Glutamatergic neuron (in vitro differentiated cells): ENCODE measurements around the gene APOBR. TPM values are rescaled to one million over a fixed set of nuclear protein-coding genes. Genes with fewer than 3 reads are reported as not detected.
"Not testable (repeated sequence)": the region's sequence is repeated elsewhere in the genome, so short reads cannot be mapped to it uniquely, and the experiment has no call there.

Source experiments
- DNase-seq: peaks from one replicate; pipeline ENCODE4 v3.0.0; 2022
- H3K27ac Mint-ChIP-seq: one replicate; pipeline ENCODE4 v1.8.0; 2020; ENCODE audit warnings: mild to moderate bottlenecking, mixed read lengths, inconsistent platforms; ENCODE audit not compliant: unreplicated experiment
- H3K27me3 Mint-ChIP-seq: one replicate; pipeline ENCODE4 v1.8.0; 2020; ENCODE audit warnings: mild to moderate bottlenecking, moderate library complexity, mixed read lengths, inconsistent platforms; ENCODE audit not compliant: unreplicated experiment
- H3K36me3 Mint-ChIP-seq: one replicate; pipeline ENCODE4 v1.8.0; 2020; ENCODE audit warnings: mild to moderate bottlenecking, mixed read lengths, inconsistent platforms; ENCODE audit not compliant: unreplicated experiment
- H3K4me1 Mint-ChIP-seq: one replicate; pipeline ENCODE4 v1.8.0; 2020; ENCODE audit warnings: mild to moderate bottlenecking, low read depth, mixed read lengths, inconsistent platforms; ENCODE audit not compliant: unreplicated experiment
- H3K4me3 Mint-ChIP-seq: one replicate; pipeline ENCODE4 v1.8.0; 2020; ENCODE audit warnings: mild to moderate bottlenecking, mixed read lengths, inconsistent platforms; ENCODE audit not compliant: unreplicated experiment
- H3K9me3 Mint-ChIP-seq: one replicate; pipeline ENCODE4 v1.8.0; 2020; ENCODE audit warnings: mild to moderate bottlenecking, moderate library complexity, mixed read lengths, inconsistent platforms; ENCODE audit not compliant: unreplicated experiment
- CTCF ChIP-seq: fragments of 200-600 bp; sonication (generic); IDR thresholded peaks from one replicate; pipeline ENCODE4 v1.5.0; 2021; ENCODE audit not compliant: partially characterized antibody, unreplicated experiment
- total RNA-seq: library from RNA; stranded (reverse); fragmentation: NEBNext Ultra II Directional; extraction: Animal tissue kit (Norgen Biotek cat#: 25700); gene quantifications from one replicate; pipeline ENCODE4 v1.2.1, GENCODE V29; 2021; ENCODE audit not compliant: unreplicated experiment

The APOBR gene
- total RNA-seq, 1 donor from 2014 or later = not detected

GRCh38 chr16:28496844-28497243, 2.4 kb downstream of the APOBR start:
- no peaks in the 10 kb centered on the region for H3K4me1 Mint-ChIP-seq
- H3K27ac Mint-ChIP-seq = peak overlapping the region; percentile 12
- H3K27me3 Mint-ChIP-seq = peaks cover 12% of the 10 kb centered on the region
- H3K4me3 Mint-ChIP-seq = no peak overlapping the region
- TF ChIP-seq CTCF = no peak
- no peak for DNase-seq
- no peaks in the 10 kb centered on the region for H3K36me3 Mint-ChIP-seq
- peaks cover 7% of the 10 kb centered on the region for H3K9me3 Mint-ChIP-seq

GRCh38 chr16:28497386-28497785, 2.9 kb downstream of the APOBR start:
- Mint-ChIP-seq H3K27me3 (peaks cover 11% of the 10 kb centered on the region), H3K9me3 (peaks cover 6% of the 10 kb centered on the region), H3K36me3 (no peaks in the 10 kb centered on the region), H3K27ac (no peak overlapping the region), H3K4me1 (no peaks in the 10 kb centered on the region), H3K4me3 (no peak overlapping the region)
- no peak for TF ChIP-seq CTCF
- DNase-seq = no peak

GRCh38 chr16:28497861-28498599, 3.6 kb downstream of the APOBR start:
- DNase-seq = no peak
- H3K9me3 Mint-ChIP-seq = peaks cover 4% of the 10 kb centered on the region
- H3K27ac Mint-ChIP-seq = no peak overlapping the region
- no peaks in the 10 kb centered on the region for H3K36me3 Mint-ChIP-seq
- no peaks in the 10 kb centered on the region for H3K4me1 Mint-ChIP-seq
- H3K27me3 Mint-ChIP-seq = peaks cover 10% of the 10 kb centered on the region
- H3K4me3 Mint-ChIP-seq = no peak overlapping the region
- no peak for TF ChIP-seq CTCF

GRCh38 chr16:28498666-28499381, 4.4 kb downstream of the APOBR start:
- H3K27me3 Mint-ChIP-seq = peaks cover 10% of the 10 kb centered on the region
- H3K4me3 Mint-ChIP-seq = no peak overlapping the region
- H3K4me1 Mint-ChIP-seq = no peaks in the 10 kb centered on the region
- H3K36me3 Mint-ChIP-seq = no peaks in the 10 kb centered on the region
- no peak overlapping the region for H3K27ac Mint-ChIP-seq
- TF ChIP-seq CTCF = no peak
- H3K9me3 Mint-ChIP-seq = peaks cover 4% of the 10 kb centered on the region
- no peak for DNase-seq

GRCh38 chr16:28499854-28500253, 5.4 kb downstream of the APOBR start:
- H3K4me3 Mint-ChIP-seq = no peak overlapping the region
- no peak overlapping the region for H3K27ac Mint-ChIP-seq
- TF ChIP-seq CTCF = no peak
- H3K4me1 Mint-ChIP-seq = no peaks in the 10 kb centered on the region
- peaks cover 2% of the 10 kb centered on the region for H3K9me3 Mint-ChIP-seq
- no peaks in the 10 kb centered on the region for H3K36me3 Mint-ChIP-seq
- DNase-seq = no peak
- H3K27me3 Mint-ChIP-seq = peaks cover 7% of the 10 kb centered on the region

GRCh38 chr16:28500476-28501180, 6.2 kb downstream of the APOBR start:
- not testable (repeated sequence) for H3K4me1 Mint-ChIP-seq, H3K27me3 Mint-ChIP-seq, H3K36me3 Mint-ChIP-seq, DNase-seq, H3K9me3 Mint-ChIP-seq, H3K27ac Mint-ChIP-seq, H3K4me3 Mint-ChIP-seq
